BJ (cell line): ENCODE results near the gene TEX14. TPM values are rescaled to one million over a fixed set of nuclear protein-coding genes. Genes with fewer than 3 reads are reported as not detected.
A peak's percentile ranks its signal among the peaks of the same experiment; 100 is the strongest.
"Not testable (repeated sequence)": the region's sequence is repeated elsewhere in the genome, so short reads cannot be mapped to it uniquely, and the experiment has no call there.

Experiments used
- CTCF ChIA-PET: fragments of 350-600 bp; formaldehyde crosslinking; extraction: SDS; loops from one replicate; lab custom pipeline; 2021; ENCODE audit warnings: antibody characterized with exemption, inconsistent platforms; lab: Yijun Ruan, JAX
- POLR2A ChIA-PET: fragments of 300-600 bp; sonication (Branson Sonifier 250); formaldehyde crosslinking; extraction: SDS; loops from one replicate; lab custom pipeline; 2021; ENCODE audit warnings: antibody characterized with exemption; lab: Charles Lee
- DNase-seq: peaks from one replicate; pipeline ENCODE4 v3.0.0-alpha.2; 2011; ENCODE audit warnings: low read depth
- H3K27me3 ChIP-seq: 2 replicates; pipeline ENCODE4 v1.6.0; 2011; ENCODE audit warnings: low read length; ENCODE audit not compliant: control insufficient read depth, insufficient read depth
- H3K36me3 ChIP-seq: 2 replicates; pipeline ENCODE4 v1.5.1; 2011; ENCODE audit warnings: low read length; ENCODE audit not compliant: control insufficient read depth, insufficient read depth
- H3K4me3 ChIP-seq: 2 replicates; pipeline ENCODE4 v1.5.1; 2011; ENCODE audit warnings: low read depth, mild to moderate bottlenecking, control low read depth, low read length
- CTCF ChIP-seq: IDR thresholded peaks from 2 replicates; pipeline ENCODE4 v1.5.1; 2011; ENCODE audit warnings: low read depth, mild to moderate bottlenecking, control low read depth, inconsistent platforms, low read length, moderate library complexity; ENCODE audit not compliant: insufficient read depth
- polyA plus RNA-seq: library from polyadenylated mRNA; depleted of rRNA; stranded (reverse); fragments of >200 nt; gene quantifications from 2 replicates; pipeline ENCODE4 v1.2.3, GENCODE V29; 2011

The TEX14 gene
- polyA plus RNA-seq, 1 experiment = 0.02 TPM

GRCh38 chr17:58694826-58695225, 3.0 kb upstream of the TEX14 start:
- no peaks in the 10 kb centered on the region for H3K36me3 ChIP-seq

DNA sequence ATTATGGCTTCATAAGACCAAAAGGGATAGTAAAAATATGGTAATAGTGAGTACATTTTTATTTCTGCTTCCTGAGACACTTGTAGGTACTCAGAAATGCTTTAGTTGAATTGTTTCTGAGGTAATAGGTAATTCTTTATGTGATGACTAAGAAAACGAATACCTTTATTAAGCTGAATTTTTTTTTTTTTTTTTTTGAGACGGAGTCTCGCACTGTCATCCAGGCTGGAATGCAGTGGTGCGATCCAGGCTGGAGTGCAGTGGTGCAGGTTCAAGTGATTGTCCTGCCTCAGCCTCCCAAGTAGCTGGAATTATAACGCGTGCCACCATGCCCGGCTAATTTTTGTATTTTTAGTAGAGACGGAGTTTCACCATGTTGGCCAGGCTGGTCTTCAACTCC, 2.5 kb upstream of the TEX14 start:
- POLR2A ChIA-PET = no interaction called here

More at GRCh38 chr17:58694826-58695225, 3.0 kb upstream of the TEX14 start:
- H3K27me3 ChIP-seq = no peaks in the 10 kb centered on the region
- POLR2A ChIA-PET = no interaction called here
- TF ChIP-seq CTCF = no peak
- H3K4me3 ChIP-seq = no peak overlapping the region
- DNase-seq = no peak
- CTCF ChIA-PET = no interaction called here

GRCh38 chr17:58693751-58694150, 1.9 kb upstream of the TEX14 start:
- no peak for TF ChIP-seq CTCF
- Histone ChIP-seq H3K27me3 (no peaks in the 10 kb centered on the region), H3K36me3 (no peaks in the 10 kb centered on the region), H3K4me3 (no peak overlapping the region)
- no peak for DNase-seq
- ChIA-PET POLR2A (no interaction called here), CTCF (interaction anchor here (1.3 to 2.8 kb wide), 2 partner anchors 116 to 174 kb away, joined by 3 to 16 read pairs; no protein-coding TSS in a partner anchor)

More for the DNA sequence above, 2.5 kb upstream of the TEX14 start:
- CTCF ChIA-PET = no interaction called here
- no peak for TF ChIP-seq CTCF
- H3K27me3 ChIP-seq = no peaks in the 10 kb centered on the region
- no peaks in the 10 kb centered on the region for H3K36me3 ChIP-seq
- DNase-seq = no peak
- H3K4me3 ChIP-seq = no peak overlapping the region

- no peak for TF ChIP-seq CTCF
- CTCF ChIA-PET = interaction anchor here (1.3 to 2.8 kb wide), 2 partner anchors 115 to 173 kb away, joined by 3 to 16 read pairs; no protein-coding TSS in a partner anchor
Observed at GRCh38 chr17:58693208-58693607, 1.4 kb upstream of the TEX14 start.

DNA sequence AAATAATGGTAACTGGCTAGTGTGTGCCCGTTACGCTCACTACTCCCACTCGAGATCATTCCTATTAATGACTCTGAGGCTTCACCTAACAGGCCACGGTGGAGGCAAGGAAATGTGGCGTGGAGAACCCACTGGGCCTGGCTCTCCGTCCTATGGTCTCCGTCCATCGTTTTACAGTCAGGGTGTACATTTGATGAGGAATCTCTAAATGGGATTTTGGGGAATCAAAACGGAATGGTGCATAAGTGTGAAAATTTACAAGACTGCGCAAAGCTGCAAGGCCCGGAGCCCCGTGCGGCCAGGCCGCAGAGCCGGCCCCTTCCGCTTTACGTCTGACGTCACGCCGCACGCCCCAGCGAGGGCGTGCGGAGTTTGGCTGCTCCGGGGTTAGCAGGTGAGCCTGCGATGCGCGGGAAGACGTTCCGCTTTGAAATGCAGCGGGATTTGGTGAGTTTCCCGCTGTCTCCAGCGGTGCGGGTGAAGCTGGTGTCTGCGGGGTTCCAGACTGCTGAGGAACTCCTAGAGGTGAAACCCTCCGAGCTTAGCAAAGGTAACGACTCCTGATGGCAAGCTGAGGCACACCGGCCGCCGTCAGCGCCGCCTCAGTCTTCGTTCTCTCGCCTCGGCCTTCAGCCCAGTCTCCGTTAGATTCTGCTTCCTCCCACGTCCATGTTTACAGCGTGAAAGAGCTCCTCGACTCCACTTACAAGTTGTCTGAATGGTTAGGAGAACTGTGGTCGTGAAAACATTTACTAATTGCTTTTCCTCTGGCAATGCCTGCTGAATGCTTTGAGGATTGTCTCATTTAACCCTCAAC, 602 bp upstream of the TEX14 start, which contains the start of gene RAD51C:
TSS of gene RAD51C (plus strand) at position 364 of the 817 bp plus-strand sequence. CDS start at position 406, 42 bp downstream.
- CTCF ChIA-PET = interaction anchor here (0.5 to 2.8 kb wide), 5 partner anchors 8 to 1756 kb away, joined by 3 to 16 read pairs (median 3); no protein-coding TSS in a partner anchor

More at GRCh38 chr17:58693208-58693607, 1.4 kb upstream of the TEX14 start:
- Histone ChIP-seq H3K36me3 (no peaks in the 10 kb centered on the region), H3K4me3 (peak overlapping the region; percentile 60), H3K27me3 (no peaks in the 10 kb centered on the region)
- POLR2A ChIA-PET = no interaction called here
- no peak for DNase-seq

DNA sequence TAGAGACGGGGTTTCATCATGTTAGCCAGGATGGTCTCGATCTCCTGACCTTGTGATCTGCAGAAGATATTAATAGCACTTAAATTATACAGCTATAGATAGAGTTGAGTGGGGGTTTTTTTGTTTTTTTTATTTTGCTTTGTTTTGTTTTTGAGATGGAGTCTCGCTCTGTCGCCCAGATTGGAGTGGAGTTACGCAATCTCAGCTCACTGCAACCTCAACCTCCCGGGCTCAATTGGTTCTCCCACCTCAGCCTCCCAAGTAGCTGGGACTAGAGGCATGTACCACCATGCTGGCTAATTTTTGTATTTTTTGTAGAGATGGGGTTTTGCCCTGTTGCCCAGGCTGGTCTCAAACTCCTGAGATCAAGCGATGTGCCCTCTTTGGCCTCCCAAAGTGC, 1.8 kb downstream of the TEX14 start:
- CTCF ChIA-PET = interaction anchor here (1.1 kb wide), 1 partner anchor 113 kb away, joined by 3 read pairs; no protein-coding TSS in a partner anchor
- DNase-seq, H3K36me3 ChIP-seq, H3K4me3 ChIP-seq, H3K27me3 ChIP-seq, POLR2A ChIA-PET: not testable (repeated sequence)

More for the DNA sequence above, 602 bp upstream of the TEX14 start, which contains the start of gene RAD51C:
- POLR2A ChIA-PET = no interaction called here
- Histone ChIP-seq H3K4me3 (peak within 1 kb of the TSS; percentile 60), H3K27me3 (no peaks in the 10 kb centered on the region), H3K36me3 (no peaks in the 10 kb centered on the region)
- no peak for DNase-seq
- TF ChIP-seq CTCF = 0 out of 2 replicates have a peak, but pooled peaks have one; percentile 7
